ENCODE results near the gene TUBA8.
A peak's percentile ranks its signal among the peaks of the same experiment; 100 is the strongest.

TUBA8 gene

GRCh38 chr22:18075720-18076497, 34.7 kb upstream of the TUBA8 start:
- Histone ChIP-seq H3K27ac (ENCODE audit: low read depth, low read length, poor library complexity, severe bottlenecking) (no peak overlapping the region), H3F3A (ENCODE audit: insufficient read depth, low read length) (no peaks in the 10 kb centered on the region), H3K36me3 (ENCODE audit: insufficient read depth, low read length) (peaks cover 15% of the 10 kb centered on the region), H3K27me3 (ENCODE audit: insufficient read depth, low read length) (no peaks in the 10 kb centered on the region), H3K4me1 (ENCODE audit: insufficient read depth, low read length, severe bottlenecking) (peaks cover 29% of the 10 kb centered on the region), H3K9ac (ENCODE audit: low read length) (peak overlapping the region; percentile 96; the same call in 1 of the 2 replicates), H3K9me3 (ENCODE audit: low read length) (no peaks in the 10 kb centered on the region), H3K4me3 (ENCODE audit: low read depth, low read length, poor library complexity, severe bottlenecking) (peak overlapping the region; percentile 95), H3K79me2 (ENCODE audit: insufficient read depth, low read length) (0 out of 2 replicates have a peak, but pooled peaks cover 3% of the 10 kb centered on the region), H3K9me2 (ENCODE audit: low read depth, low read length) (no peaks in the 10 kb centered on the region), H2AFZ (ENCODE audit: low read length) (no peak overlapping the region), H3K4me2 (ENCODE audit: low read length) (peak overlapping the region; percentile 91), H4K20me1 (ENCODE audit: insufficient read depth, low read length) (no peaks in the 10 kb centered on the region)
- no peak for TF ChIP-seq EZH2 (IDR thresholded peaks at IDR 0.05; ENCODE audit: borderline replicate concordance, low read length)
- TF ChIP-seq, protein P1, sequence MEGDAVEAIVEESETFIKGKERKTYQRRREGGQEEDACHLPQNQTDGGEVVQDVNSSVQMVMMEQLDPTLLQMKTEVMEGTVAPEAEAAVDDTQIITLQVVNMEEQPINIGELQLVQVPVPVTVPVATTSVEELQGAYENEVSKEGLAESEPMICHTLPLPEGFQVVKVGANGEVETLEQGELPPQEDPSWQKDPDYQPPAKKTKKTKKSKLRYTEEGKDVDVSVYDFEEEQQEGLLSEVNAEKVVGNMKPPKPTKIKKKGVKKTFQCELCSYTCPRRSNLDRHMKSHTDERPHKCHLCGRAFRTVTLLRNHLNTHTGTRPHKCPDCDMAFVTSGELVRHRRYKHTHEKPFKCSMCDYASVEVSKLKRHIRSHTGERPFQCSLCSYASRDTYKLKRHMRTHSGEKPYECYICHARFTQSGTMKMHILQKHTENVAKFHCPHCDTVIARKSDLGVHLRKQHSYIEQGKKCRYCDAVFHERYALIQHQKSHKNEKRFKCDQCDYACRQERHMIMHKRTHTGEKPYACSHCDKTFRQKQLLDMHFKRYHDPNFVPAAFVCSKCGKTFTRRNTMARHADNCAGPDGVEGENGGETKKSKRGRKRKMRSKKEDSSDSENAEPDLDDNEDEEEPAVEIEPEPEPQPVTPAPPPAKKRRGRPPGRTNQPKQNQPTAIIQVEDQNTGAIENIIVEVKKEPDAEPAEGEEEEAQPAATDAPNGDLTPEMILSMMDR (IDR thresholded peaks at IDR 0.05; ENCODE audit: low read length): peak; percentile 70

GRCh38 chr22:18077087-18077638, 33.4 kb upstream of the TUBA8 start:
- Histone ChIP-seq H3K4me1 (ENCODE audit: insufficient read depth, low read length, severe bottlenecking) (peaks cover 24% of the 10 kb centered on the region), H3K36me3 (ENCODE audit: insufficient read depth, low read length) (peaks cover 26% of the 10 kb centered on the region), H3K79me2 (ENCODE audit: insufficient read depth, low read length) (0 out of 2 replicates have a peak, but pooled peaks cover 3% of the 10 kb centered on the region), H3K9ac (ENCODE audit: low read length) (peak overlapping the region; percentile 96), H3K9me2 (ENCODE audit: low read depth, low read length) (no peaks in the 10 kb centered on the region), H3K27ac (ENCODE audit: low read depth, low read length, poor library complexity, severe bottlenecking) (peak overlapping the region; percentile 18), H3K9me3 (ENCODE audit: low read length) (no peaks in the 10 kb centered on the region), H3K27me3 (ENCODE audit: insufficient read depth, low read length) (no peaks in the 10 kb centered on the region), H3K4me2 (ENCODE audit: low read length) (peak overlapping the region; percentile 91), H2AFZ (ENCODE audit: low read length) (no peak overlapping the region), H3F3A (ENCODE audit: insufficient read depth, low read length) (no peaks in the 10 kb centered on the region), H4K20me1 (ENCODE audit: insufficient read depth, low read length) (no peaks in the 10 kb centered on the region), H3K4me3 (ENCODE audit: low read depth, low read length, poor library complexity, severe bottlenecking) (peak overlapping the region; percentile 95)
- TF ChIP-seq, protein P1 (IDR thresholded peaks at IDR 0.05; ENCODE audit: low read length): no peak
- TF ChIP-seq EZH2 (IDR thresholded peaks at IDR 0.05; ENCODE audit: borderline replicate concordance, low read length): no peak

- TF ChIP-seq, protein P1 (IDR thresholded peaks at IDR 0.05; ENCODE audit: low read length): no peak
- TF ChIP-seq EZH2 (IDR thresholded peaks at IDR 0.05; ENCODE audit: borderline replicate concordance, low read length): no peak
- H2AFZ ChIP-seq (ENCODE audit: low read length): no peak within 1 kb of the TSS
- H3K4me3 ChIP-seq (ENCODE audit: low read depth, low read length, poor library complexity, severe bottlenecking): peak within 1 kb of the TSS; percentile 95
- H3K9ac ChIP-seq (ENCODE audit: low read length): peak within 1 kb of the TSS; percentile 96
- H3K79me2 ChIP-seq (ENCODE audit: insufficient read depth, low read length): 0 out of 2 replicates have a peak, but pooled peaks cover 3% of the 10 kb centered on the region
- H4K20me1 ChIP-seq (ENCODE audit: insufficient read depth, low read length): no peaks in the 10 kb centered on the region
- no peaks in the 10 kb centered on the region for H3F3A ChIP-seq (ENCODE audit: insufficient read depth, low read length)
- H3K9me2 ChIP-seq (ENCODE audit: low read depth, low read length): no peaks in the 10 kb centered on the region
- H3K36me3 ChIP-seq (ENCODE audit: insufficient read depth, low read length): peaks cover 32% of the 10 kb centered on the region
- peaks cover 24% of the 10 kb centered on the region for H3K4me1 ChIP-seq (ENCODE audit: insufficient read depth, low read length, severe bottlenecking)
- peak within 1 kb of the TSS; percentile 54 for H3K27ac ChIP-seq (ENCODE audit: low read depth, low read length, poor library complexity, severe bottlenecking)
- H3K9me3 ChIP-seq (ENCODE audit: low read length): no peaks in the 10 kb centered on the region
- H3K4me2 ChIP-seq (ENCODE audit: low read length): peak within 1 kb of the TSS; percentile 97
- no peaks in the 10 kb centered on the region for H3K27me3 ChIP-seq (ENCODE audit: insufficient read depth, low read length)
Measured at GRCh38 chr22:18077639-18078328, 32.8 kb upstream of the TUBA8 start, which contains the start of gene PEX26. PEX26 (plus strand) TSS chr22:18077990; CDS start chr22:18078377, 387 bp downstream.
